SK-N-SH treated with all-trans-retinoic acid at 6 μM for 48 hours (cell line): ENCODE results near the gene COL23A1.

ENCODE experiments used
- ATAC-seq: fragments of 200-7000 bp; cut with Tn5 transposase; 3 replicates; pipeline ENCODE4 v1.9.1; 2020; ENCODE audit warnings: mild to moderate bottlenecking, moderate library complexity
- BACH2 ChIP-seq: fragments of 250-450 bp; sonication (Bioruptor Pico); IDR thresholded peaks from 2 replicates; pipeline ENCODE4 v1.9.0; 2021; ENCODE audit warnings: mild to moderate bottlenecking, borderline replicate concordance
- CSDC2 ChIP-seq: fragments of 250-450 bp; sonication (Bioruptor Pico); IDR thresholded peaks from 2 replicates; pipeline ENCODE4 v1.5.0; 2020; ENCODE audit warnings: mild to moderate bottlenecking, moderate library complexity
- ESRRG ChIP-seq: fragments of 250-450 bp; sonication (Bioruptor Pico); IDR thresholded peaks from 2 replicates; pipeline ENCODE4 v1.6.1; 2021; ENCODE audit warnings: mild to moderate bottlenecking
- GLIS3 ChIP-seq: fragments of 250-450 bp; sonication (Bioruptor Pico); IDR thresholded peaks from 2 replicates; pipeline ENCODE4 v1.5.0; 2020; ENCODE audit warnings: mild to moderate bottlenecking, moderate library complexity
- ISL1 ChIP-seq: fragments of 250-450 bp; sonication (Bioruptor Pico); IDR thresholded peaks from 2 replicates; pipeline ENCODE4 v2.1.2; 2022; ENCODE audit warnings: mild to moderate bottlenecking, moderate library complexity
- OSR1 ChIP-seq: fragments of 250-450 bp; sonication (Bioruptor Pico); IDR thresholded peaks from 2 replicates; pipeline ENCODE4 v1.8.0; 2022; ENCODE audit warnings: moderate library complexity, mild to moderate bottlenecking, inconsistent platforms
- PPARA ChIP-seq: fragments of 250-450 bp; sonication (Bioruptor Pico); IDR thresholded peaks from 2 replicates; pipeline ENCODE4 v1.5.0; 2020; ENCODE audit warnings: mild to moderate bottlenecking, borderline replicate concordance
- RARB ChIP-seq: fragments of 250-450 bp; sonication (Bioruptor Pico); IDR thresholded peaks from 2 replicates; pipeline ENCODE4 v1.8.0; 2021; ENCODE audit warnings: mild to moderate bottlenecking, moderate library complexity
- TOX ChIP-seq: fragments of 250-450 bp; sonication (Bioruptor Pico); IDR thresholded peaks from 2 replicates; pipeline ENCODE4 v1.8.0; 2021; ENCODE audit warnings: mild to moderate bottlenecking, moderate library complexity, borderline replicate concordance
- ZFP3 ChIP-seq: fragments of 250-450 bp; sonication (Bioruptor Pico); IDR thresholded peaks from 2 replicates; pipeline ENCODE4 v1.5.0; 2020; ENCODE audit warnings: mild to moderate bottlenecking, moderate library complexity
- ZFP30 ChIP-seq: fragments of 450-650 bp; formaldehyde crosslinking; IDR thresholded peaks from 2 replicates; pipeline ENCODE4 v1.5.0; 2022; ENCODE audit warnings: mild to moderate bottlenecking, moderate library complexity
- ZNF565 ChIP-seq: fragments of 450-650 bp; formaldehyde crosslinking; conservative IDR thresholded peaks from 2 replicates; pipeline ENCODE4 v1.5.0; 2020; ENCODE audit warnings: low read depth, mild to moderate bottlenecking, moderate library complexity
- ZNF70 ChIP-seq: fragments of 450-650 bp; formaldehyde crosslinking; IDR thresholded peaks from 2 replicates; pipeline ENCODE4 v1.5.0; 2020; ENCODE audit warnings: mild to moderate bottlenecking, moderate library complexity
- ZNF8 ChIP-seq: fragments of 450-650 bp; formaldehyde crosslinking; IDR thresholded peaks from 2 replicates; pipeline ENCODE4 v1.5.0; 2020; ENCODE audit warnings: mild to moderate bottlenecking, moderate library complexity
- TF ChIP-seq, protein P1 (sequence below): fragments of 250-450 bp; sonication (Bioruptor Pico); IDR thresholded peaks from 2 replicates; pipeline ENCODE4 v1.8.0; 2020; ENCODE audit warnings: mild to moderate bottlenecking, moderate library complexity, borderline replicate concordance
- TF ChIP-seq, protein P2 (sequence below): fragments of 250-450 bp; sonication (Bioruptor Pico); IDR thresholded peaks from 2 replicates; pipeline ENCODE4 v1.5.1; 2020; ENCODE audit warnings: low read depth, mild to moderate bottlenecking, moderate library complexity
- TF ChIP-seq, protein P3 (sequence below): fragments of 250-450 bp; sonication (Bioruptor Pico); IDR thresholded peaks from 2 replicates; pipeline ENCODE4 v1.5.1; 2021; ENCODE audit warnings: mild to moderate bottlenecking, moderate library complexity
- TF ChIP-seq, protein P4 (sequence below): fragments of 250-450 bp; sonication (Bioruptor Pico); IDR thresholded peaks from 2 replicates; pipeline ENCODE4 v1.5.0; 2020; ENCODE audit warnings: mild to moderate bottlenecking, moderate library complexity
- TF ChIP-seq, protein P5 (sequence below): fragments of 250-450 bp; sonication (Bioruptor Pico); IDR thresholded peaks from 2 replicates; pipeline ENCODE4 v1.8.0; 2021; ENCODE audit warnings: low read depth, mild to moderate bottlenecking, moderate library complexity, borderline replicate concordance

The COL23A1 gene

DNA sequence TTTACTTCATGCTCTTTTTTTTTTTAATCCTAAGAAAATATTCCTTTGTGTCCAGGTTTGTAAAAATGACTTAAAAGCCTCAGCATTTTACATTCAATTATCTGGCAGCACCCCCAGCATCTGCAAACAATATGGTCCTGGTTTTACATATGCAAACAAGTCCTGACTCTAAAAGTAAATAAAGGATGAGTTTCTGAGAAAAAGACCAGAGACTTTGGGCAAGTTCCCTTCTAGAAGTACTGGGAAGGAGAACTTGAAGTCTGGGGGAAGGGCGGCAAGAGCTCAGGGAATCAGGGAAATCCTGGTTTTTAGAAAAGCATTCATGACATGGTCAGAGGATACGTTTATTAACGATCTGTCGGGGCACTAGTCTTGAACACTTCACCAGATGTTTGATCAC is 25.8 kb downstream of the COL23A1 start:
- no peak for TF ChIP-seq CSDC2 (CRISPR knock-in tag)
- TF ChIP-seq, protein P1, sequence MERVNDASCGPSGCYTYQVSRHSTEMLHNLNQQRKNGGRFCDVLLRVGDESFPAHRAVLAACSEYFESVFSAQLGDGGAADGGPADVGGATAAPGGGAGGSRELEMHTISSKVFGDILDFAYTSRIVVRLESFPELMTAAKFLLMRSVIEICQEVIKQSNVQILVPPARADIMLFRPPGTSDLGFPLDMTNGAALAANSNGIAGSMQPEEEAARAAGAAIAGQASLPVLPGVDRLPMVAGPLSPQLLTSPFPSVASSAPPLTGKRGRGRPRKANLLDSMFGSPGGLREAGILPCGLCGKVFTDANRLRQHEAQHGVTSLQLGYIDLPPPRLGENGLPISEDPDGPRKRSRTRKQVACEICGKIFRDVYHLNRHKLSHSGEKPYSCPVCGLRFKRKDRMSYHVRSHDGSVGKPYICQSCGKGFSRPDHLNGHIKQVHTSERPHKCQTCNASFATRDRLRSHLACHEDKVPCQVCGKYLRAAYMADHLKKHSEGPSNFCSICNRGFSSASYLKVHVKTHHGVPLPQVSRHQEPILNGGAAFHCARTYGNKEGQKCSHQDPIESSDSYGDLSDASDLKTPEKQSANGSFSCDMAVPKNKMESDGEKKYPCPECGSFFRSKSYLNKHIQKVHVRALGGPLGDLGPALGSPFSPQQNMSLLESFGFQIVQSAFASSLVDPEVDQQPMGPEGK (CRISPR knock-in tag) = no peak
- TF ChIP-seq RARB (CRISPR knock-in tag) = no peak
- no peak for TF ChIP-seq GLIS3
- no peak for TF ChIP-seq ESRRG (CRISPR knock-in tag)
- TF ChIP-seq, protein P2, sequence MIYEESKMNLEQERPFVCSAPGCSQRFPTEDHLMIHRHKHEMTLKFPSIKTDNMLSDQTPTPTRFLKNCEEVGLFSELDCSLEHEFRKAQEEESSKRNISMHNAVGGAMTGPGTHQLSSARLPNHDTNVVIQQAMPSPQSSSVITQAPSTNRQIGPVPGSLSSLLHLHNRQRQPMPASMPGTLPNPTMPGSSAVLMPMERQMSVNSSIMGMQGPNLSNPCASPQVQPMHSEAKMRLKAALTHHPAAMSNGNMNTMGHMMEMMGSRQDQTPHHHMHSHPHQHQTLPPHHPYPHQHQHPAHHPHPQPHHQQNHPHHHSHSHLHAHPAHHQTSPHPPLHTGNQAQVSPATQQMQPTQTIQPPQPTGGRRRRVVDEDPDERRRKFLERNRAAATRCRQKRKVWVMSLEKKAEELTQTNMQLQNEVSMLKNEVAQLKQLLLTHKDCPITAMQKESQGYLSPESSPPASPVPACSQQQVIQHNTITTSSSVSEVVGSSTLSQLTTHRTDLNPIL (CRISPR knock-in tag) = no peak
- no peak for TF ChIP-seq ZFP3
- TF ChIP-seq ZFP30 (CRISPR knock-in tag) = no peak
- TF ChIP-seq PPARA = no peak
- TF ChIP-seq, protein P3, sequence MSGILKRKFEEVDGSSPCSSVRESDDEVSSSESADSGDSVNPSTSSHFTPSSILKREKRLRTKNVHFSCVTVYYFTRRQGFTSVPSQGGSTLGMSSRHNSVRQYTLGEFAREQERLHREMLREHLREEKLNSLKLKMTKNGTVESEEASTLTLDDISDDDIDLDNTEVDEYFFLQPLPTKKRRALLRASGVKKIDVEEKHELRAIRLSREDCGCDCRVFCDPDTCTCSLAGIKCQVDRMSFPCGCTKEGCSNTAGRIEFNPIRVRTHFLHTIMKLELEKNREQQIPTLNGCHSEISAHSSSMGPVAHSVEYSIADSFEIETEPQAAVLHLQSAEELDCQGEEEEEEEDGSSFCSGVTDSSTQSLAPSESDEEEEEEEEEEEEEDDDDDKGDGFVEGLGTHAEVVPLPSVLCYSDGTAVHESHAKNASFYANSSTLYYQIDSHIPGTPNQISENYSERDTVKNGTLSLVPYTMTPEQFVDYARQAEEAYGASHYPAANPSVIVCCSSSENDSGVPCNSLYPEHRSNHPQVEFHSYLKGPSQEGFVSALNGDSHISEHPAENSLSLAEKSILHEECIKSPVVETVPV = no peak
- TF ChIP-seq BACH2 (CRISPR knock-in tag) = no peak
- TF ChIP-seq TOX (CRISPR knock-in tag) = no peak
- TF ChIP-seq ZNF70 (CRISPR knock-in tag) = no peak
- no peak for TF ChIP-seq ZNF8 (CRISPR knock-in tag)
- no peak for ATAC-seq

DNA sequence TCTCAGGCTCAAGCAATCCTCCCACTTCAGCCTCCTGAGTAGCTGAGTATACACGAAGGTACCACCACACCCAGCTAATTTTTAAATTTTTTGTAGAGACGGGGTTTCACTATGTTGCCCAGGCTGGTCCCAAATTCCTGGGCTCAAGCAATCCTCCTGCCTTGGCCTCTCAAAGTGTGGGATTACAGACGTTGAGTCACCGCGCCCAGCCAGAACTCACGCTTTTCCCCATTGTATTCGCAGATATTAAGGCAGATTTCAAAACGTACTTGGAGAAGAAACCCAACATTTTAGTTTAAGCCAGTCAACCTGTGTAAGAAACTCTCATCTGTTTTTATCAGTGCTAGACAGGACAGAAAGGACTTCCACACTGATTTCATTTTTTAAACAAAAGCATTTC is 26.6 kb downstream of the COL23A1 start:
- no peak for ATAC-seq
- TF ChIP-seq, protein P4, sequence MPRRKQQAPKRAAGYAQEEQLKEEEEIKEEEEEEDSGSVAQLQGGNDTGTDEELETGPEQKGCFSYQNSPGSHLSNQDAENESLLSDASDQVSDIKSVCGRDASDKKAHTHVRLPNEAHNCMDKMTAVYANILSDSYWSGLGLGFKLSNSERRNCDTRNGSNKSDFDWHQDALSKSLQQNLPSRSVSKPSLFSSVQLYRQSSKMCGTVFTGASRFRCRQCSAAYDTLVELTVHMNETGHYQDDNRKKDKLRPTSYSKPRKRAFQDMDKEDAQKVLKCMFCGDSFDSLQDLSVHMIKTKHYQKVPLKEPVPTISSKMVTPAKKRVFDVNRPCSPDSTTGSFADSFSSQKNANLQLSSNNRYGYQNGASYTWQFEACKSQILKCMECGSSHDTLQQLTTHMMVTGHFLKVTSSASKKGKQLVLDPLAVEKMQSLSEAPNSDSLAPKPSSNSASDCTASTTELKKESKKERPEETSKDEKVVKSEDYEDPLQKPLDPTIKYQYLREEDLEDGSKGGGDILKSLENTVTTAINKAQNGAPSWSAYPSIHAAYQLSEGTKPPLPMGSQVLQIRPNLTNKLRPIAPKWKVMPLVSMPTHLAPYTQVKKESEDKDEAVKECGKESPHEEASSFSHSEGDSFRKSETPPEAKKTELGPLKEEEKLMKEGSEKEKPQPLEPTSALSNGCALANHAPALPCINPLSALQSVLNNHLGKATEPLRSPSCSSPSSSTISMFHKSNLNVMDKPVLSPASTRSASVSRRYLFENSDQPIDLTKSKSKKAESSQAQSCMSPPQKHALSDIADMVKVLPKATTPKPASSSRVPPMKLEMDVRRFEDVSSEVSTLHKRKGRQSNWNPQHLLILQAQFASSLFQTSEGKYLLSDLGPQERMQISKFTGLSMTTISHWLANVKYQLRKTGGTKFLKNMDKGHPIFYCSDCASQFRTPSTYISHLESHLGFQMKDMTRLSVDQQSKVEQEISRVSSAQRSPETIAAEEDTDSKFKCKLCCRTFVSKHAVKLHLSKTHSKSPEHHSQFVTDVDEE = no peak
- TF ChIP-seq ISL1 (CRISPR knock-in tag) (no peak), TOX (CRISPR knock-in tag) (no peak), OSR1 (CRISPR knock-in tag) (no peak), ZFP30 (CRISPR knock-in tag) (no peak), ZNF565 (CRISPR knock-in tag) (no peak), GLIS3 (no peak), PPARA (no peak)
- TF ChIP-seq, protein P5, sequence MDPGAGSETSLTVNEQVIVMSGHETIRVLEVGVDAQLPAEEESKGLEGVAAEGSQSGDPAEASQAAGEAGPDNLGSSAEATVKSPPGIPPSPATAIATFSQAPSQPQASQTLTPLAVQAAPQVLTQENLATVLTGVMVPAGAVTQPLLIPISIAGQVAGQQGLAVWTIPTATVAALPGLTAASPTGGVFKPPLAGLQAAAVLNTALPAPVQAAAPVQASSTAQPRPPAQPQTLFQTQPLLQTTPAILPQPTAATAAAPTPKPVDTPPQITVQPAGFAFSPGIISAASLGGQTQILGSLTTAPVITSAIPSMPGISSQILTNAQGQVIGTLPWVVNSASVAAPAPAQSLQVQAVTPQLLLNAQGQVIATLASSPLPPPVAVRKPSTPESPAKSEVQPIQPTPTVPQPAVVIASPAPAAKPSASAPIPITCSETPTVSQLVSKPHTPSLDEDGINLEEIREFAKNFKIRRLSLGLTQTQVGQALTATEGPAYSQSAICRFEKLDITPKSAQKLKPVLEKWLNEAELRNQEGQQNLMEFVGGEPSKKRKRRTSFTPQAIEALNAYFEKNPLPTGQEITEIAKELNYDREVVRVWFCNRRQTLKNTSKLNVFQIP = no peak
- TF ChIP-seq, protein P1 (CRISPR knock-in tag) = no peak
- TF ChIP-seq, protein P3 = no peak
- TF ChIP-seq, all 23 proteins: peak for 0
